Germinal center (tissue), 1 donor: ENCODE results near the gene RAP1GAP.

Experiments used
- DNase-seq: peaks from one replicate; pipeline ENCODE4 v3.0.0; 2012; ENCODE audit warnings: mixed read lengths, low spot score

RAP1GAP gene

DNA sequence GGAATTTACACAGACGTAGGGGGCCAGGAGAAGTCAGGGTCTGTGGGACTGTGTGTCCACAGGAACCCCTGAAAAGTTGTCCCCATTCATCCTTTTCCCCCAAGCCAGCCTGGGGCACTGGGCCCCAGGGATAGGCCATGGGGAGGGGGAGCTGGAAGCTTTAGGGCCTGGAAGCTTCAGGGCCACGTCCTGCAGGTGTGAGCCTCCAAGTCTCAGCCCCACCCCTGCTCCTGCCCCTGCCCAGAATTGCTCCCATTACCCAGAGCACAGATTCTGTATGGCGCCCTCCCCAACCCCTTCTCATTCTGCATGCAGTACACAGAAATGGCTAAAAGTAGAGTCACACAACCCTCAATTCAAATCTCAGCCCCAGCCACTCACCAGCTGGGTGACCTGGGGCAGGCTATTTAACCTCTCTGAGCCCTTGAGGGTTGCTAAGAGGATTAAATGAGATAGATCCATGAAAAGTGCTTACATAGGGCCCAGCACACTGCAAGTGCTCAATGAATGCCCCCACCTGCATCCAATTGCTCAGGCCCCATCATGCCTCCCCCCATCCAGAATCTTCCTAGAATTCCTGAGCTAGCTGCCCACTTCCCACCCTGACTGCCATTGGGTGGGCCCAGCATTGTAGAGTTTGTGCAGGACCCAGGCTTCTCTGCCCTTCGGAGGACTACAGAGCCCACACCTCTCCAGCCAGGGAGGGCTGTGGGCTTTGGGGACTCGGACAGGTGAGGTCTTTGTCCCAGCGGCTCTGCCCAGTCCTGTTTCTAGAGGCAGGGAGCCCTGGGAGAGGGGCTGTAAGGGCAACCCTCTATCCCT, 6.5 kb downstream of the RAP1GAP start:
- no peak for DNase-seq

DNA sequence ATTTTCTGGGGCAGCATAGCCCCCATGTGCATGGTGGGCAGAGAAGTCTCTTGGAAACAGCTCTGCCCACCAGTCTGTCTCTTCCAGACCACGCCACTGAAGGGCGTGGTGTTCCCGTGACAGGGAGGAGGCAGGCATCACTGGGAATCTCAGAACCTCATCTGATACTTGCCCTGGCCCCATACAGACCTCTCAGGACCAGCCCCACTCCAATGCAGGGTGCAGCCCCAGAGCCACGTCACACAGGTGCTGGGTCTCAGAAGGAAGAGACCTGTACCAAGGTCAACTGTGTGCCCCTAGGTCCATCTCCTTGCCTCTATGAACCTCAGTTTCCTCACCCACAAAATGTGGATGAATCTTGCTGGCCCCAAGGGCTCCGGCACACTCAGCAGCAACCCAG, 7.3 kb downstream of the RAP1GAP start:
- no peak for DNase-seq

DNA sequence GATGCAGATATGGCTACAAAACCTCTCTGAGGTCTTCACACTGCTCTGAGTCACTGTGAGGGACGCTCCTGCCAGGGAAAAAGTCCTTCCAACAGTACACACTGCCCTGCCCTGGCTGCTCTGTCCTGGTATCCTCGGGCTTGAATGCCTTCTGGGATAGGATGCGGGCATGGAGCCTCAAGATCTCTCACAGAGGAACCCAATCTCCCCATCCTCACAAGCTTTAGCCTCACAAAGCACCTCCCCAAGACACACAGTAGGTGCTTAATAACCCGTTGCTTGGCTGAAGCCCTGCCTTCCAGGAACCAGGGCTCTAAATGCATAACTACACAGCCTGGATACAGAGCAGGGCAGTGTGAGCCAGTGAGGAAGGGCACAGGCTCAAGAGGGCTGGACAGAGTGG, 9.2 kb downstream of the RAP1GAP start:
- DNase-seq, result no peak

DNA sequence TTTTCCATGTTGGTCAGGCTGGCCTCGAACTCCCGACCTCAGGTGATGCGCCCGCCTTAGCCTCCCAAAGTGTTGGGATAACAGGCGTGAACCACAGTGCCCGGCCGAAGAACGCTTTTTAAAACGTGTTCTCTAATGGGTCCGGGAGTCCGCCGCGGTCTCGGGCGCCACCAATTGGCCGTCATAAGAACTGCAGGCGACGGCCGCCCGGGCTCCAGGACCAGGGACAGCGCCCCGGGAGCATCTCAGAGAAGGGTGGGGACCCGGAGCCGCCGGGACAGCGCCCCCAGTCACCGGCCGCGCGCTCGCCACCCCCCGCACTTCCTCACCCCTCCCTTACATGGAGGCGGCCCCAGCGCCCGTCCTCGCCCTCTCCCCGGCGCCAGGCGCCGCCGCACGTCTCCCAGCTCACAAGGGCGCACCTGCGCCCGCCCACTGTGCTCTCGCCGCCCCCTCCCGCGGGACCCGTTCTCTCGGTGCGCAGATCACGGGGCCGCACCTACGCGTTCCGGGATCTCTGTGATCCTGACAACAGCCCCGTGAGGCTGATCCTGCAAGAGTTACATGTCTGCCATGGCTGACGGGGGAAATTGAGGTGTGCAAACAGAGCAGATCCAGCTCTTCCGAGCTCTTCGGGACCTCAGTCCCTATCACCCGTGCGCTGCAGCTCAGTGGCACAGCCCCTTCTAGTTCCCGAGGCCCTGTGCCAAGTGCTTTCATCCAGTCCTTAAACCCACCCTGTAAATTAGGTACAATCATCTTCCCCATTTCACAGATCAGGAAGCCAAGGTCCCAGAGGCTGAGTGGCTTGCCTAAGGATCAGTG, 9.8 kb downstream of the RAP1GAP start:
- peak; percentile 95 for DNase-seq

DNA sequence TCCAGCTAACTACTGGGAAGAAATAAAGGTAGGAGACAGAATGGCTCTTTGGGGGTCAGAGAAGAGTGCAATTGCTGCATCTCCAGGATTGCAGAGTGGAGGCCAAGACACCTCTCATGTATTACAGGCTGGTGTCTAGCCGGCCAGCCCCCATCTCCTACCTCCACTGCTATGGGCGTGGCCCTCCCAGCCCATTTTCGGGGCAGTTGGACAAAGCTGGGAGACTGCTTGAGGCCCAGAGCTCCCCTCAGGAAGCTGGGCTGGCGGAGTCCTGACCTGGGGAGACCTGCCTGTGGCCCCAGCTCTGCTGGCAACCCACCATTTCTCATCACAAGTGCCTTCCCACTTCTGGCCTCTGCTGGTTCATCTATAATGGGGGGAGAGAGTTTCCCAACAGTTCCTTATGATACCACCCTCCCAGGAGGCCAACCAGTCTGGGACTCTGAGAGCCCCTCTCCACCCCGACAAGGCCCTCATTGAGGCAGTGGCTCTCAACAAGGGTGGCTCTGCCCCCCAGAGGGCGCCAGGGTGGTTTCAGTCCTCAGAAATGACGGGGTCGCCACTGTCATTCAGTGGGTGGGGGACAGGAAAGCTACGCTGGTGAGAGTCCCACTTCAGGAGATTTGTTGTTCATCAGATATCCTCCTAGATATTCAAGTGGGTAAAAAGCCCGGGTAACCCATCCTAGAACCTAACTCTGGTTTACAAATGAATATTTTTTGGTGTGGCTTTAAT, 11.5 kb downstream of the RAP1GAP start:
- no peak for DNase-seq

DNA sequence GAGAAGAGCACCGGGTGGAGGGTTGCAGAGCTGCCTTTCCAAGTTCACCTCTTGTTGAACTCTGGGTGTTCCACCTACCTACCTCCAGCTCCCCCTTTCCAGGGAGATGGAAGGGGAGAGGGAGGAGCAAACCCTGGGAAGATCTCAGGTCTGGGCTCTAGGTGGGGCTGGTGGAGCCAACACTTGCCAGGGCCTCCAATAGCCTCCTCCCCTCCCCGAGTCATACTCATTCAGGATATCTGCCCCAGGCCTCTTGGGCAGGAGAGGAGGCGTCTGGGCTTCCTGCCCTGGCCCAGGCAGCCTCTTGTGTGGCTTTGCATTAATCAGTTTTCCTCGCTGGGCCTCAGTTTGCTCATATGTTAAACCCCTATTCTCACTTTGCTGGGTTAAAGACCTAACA, 13.4 kb downstream of the RAP1GAP start:
- DNase-seq, result no peak

DNA sequence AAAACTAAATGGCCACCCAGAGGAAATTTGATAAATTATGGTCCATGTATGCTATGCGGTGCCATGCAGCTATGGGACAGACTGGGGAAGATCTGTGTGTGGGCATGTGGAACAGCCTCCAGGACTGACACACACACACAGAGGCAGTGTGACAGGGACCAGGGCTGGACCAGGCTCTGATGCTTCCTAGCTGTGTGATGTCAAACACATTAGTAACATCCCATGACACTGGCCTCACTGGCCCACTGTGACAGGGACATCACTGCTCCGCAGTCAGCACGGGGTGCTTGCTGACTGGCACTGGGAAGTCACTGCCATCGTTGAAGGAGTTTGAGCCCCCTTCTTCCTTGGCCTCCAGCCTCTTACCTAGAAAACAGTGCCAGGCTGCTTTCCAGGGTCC, 13.9 kb downstream of the RAP1GAP start:
- DNase-seq, result no peak

DNA sequence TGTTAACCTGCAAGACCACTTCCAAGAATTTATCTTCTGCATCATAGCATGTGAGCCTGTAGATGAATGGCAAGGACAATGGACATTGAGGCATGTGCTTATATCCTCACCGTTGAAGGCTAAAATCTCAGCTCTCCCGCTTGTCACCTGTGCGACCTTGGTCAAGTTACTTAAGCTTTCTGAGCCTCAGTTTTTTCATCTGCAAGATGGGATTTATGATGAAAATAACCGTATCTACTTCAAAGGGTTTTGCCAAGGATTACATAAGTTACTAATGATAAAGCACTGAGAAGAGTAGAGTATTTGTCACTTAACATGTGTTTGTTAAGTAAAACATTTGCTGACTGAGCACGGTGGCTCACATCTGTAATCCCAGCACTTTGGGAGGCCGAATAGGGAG, 14.9 kb downstream of the RAP1GAP start:
- no peak for DNase-seq

DNA sequence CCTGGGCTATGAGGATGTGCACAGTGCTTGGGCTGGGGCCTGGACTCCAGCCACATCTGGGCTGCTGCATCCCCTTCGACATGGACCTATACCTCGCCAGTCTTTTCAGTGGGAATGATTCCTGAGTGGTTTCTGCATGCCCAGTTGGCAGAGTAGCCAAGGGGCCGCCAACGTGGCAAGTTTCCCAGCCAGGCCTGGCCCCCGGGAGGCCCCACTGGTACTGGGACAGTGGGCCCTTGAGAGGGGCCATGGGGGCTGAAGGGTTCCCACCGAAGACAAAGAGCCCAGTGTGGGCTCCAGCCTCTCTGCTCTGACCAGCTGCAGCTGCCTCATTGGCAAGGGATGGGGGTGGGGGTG, 15.4 kb downstream of the RAP1GAP start:
- no peak for DNase-seq

DNA sequence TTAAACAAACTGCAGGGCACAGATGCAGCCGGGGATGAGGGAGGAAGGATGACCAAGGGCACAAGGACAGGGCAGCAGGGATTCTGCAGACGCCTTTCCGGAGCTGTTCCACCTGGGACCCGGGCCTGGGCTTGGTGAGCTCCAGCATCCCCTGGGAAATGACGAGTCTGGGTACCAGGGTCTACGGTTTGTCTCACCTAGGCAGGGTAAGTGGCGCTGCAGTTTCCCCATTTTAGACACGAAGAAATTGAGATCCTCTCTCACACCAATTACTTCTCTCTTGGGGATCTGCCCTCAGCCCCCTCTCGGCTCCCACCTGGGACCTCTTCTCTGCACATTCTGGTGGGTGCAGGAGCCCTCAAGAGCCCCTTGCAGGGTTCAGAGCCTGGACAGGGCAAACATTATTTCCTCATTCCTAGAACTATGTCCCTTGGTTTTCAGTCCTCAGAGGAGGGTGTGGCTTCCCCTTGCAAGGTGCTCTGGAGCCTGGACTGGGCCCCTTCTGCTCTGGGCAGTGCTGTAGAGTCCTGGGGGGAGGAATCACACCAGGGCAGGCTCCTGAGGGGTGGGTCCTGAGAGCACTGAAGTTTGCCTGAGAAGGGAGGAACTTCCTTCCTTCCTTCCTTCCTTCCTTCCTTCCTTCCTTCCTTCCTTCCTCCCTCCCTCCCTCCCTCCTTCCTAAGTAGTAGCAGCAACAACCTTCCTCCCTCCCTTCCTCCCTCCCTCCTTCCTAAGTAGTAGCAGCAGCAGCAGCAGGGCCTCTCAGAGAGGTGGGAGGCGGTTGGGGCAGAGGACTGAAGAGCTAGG, 16.0 kb downstream of the RAP1GAP start:
- DNase-seq, result no peak

DNA sequence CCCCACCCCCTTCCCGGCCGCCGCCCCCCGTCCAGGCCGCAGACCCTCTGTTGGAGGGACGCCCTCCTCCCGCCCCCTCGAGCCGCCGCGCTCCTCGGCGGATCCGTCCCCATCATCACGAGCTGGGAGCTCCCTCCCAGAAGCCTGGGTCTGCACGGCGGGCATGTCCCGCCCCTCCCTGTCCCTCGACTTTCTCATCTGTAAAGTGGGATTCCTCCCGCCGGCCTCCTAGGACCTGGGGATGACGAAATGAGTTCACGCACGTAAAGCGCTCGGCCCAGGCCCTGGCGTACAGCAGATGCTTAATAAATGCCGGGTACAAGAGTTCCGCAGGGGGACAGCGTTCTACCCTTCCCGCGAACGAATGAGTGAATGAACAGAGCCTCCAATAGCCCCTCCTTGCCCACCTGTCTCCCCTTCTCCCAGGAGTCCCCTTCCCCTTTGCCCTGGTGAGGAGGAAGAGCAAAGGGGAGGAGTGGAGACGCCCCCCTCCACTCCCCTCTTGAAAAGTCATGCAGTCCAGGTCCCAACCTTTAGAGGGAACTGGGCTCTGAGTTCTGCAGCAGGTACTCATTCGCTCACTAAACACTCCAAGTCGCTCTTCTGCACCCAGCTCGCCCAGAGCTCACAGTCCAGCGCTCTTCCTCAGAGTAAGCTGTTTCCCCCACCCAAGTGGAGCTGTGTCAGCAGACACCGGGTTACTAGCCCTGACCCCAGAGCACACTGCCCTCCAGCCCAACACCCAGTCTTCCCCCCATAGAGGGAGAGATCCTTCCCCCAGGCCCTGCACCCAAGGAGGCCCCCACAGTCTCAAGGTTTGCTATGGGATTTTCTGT, 16.8 kb downstream of the RAP1GAP start:
- DNase-seq, result no peak

DNA sequence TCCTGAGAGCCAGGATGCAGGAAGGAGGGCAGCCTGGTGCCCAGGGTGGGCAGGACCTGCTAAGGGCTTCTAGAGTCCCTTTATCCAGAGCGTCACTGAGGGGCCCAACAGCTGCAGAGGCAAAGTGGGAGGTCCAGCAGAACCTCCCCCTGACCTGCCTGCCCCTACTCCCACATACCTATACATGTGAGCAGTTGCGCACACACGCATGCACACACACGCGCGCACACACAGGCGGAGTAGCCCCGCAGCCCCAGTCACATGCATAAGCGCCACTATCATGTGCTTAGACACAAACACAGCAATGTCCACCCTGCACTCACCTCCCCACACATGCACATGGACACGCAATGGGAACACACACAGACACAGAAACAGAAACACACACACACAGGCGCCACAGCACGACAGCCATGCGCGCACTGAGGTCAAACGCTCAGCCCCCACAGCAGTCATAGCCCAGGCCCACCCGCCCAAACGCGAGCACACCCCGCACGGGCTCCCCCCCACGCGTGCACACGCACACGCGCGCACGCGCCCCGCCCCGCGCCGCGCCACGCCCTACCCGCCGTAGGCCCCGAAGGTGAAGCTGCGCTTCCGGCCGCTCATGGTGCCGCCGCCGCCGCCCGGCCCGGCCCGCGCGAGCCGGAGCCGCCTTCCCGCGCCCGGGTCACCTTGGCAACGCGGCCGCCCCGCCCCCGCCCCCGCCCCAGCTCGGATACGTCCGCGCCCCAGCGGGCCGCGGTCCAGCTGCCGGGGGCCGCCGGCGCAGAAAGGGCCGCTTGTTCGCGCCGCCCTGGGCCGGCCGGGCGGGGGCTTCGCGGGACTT, 17.7 kb downstream of the RAP1GAP start:
- peak; percentile 35 for DNase-seq

DNA sequence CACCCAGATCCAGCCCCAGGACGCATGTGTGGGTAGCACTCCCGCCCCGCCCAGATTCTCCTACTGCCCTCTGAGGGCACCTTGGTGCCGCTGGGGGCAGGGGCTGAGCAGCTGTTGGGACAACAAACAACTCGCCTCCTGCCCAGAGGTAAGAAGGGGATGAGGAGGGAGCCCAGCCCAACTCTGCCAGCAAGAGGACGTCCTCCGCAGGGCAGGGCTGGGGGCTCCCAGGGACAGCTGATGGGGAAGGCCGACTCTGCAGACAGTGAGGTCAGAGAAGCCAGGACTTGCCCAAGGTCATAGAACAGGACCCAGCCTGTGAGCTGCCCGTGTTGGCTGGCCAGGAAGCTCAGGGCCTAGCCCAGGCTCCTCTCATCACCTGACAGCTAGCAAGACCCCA, 18.8 kb downstream of the RAP1GAP start:
- no peak for DNase-seq

DNA sequence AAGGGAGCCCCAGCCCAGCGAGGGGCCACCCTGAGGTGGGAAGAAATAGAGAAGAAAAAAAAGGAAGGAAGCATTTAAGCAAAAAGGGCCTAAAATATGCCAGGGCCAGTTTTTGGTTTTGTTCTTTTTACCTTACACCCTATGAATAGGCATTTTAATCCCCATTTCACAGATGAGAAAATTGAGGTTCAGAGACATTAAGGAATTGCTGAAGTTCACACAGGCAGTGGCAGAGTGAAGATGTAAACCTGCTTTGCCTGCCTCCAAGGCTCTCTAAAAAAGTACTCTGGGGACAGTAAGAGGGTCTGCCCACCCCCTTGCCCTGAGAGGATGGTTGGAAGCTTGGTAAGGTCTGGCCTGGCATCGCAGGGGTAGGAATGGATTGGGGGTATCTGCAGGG, 19.8 kb downstream of the RAP1GAP start:
- no peak for DNase-seq

DNA sequence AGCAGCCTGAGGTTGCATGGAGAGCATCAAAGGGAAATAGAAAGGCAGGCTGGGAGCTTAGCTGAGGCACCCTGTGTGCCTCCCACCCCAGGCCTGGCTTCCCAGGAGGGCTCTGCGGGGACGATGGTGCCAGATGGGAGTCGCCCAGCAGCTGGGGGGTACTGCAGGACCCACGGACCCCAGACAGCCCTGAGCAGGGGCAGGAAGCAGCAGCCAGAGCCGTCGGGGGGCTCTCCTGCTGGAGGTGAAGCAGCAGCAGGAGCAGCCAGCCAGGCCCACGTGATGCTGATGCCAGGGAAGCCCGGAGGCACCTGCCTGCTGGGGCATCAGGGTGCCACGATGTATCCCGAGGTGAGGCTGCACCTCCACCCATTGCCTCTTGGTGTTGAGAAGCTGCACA, 20.4 kb downstream of the RAP1GAP start:
- no peak for DNase-seq

DNA sequence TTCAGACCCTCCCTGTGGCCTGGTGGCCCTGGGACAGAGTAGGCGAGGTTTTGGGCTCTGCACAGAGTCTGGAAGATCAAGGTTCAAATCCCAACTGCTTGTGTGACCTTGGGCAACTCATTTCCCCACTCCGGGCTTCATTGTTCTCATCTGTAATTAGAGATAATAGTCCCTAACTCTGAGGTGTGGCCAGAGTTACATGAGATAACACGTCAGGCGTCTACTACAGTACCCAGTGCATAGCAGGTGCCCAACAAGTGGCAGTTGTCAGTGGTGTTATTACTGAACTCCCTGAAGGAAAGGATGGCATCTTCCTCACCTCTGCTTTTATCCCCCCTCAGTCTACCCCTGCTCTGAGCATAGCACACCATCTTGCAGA, 20.8 kb downstream of the RAP1GAP start:
- DNase-seq, result no peak

DNA sequence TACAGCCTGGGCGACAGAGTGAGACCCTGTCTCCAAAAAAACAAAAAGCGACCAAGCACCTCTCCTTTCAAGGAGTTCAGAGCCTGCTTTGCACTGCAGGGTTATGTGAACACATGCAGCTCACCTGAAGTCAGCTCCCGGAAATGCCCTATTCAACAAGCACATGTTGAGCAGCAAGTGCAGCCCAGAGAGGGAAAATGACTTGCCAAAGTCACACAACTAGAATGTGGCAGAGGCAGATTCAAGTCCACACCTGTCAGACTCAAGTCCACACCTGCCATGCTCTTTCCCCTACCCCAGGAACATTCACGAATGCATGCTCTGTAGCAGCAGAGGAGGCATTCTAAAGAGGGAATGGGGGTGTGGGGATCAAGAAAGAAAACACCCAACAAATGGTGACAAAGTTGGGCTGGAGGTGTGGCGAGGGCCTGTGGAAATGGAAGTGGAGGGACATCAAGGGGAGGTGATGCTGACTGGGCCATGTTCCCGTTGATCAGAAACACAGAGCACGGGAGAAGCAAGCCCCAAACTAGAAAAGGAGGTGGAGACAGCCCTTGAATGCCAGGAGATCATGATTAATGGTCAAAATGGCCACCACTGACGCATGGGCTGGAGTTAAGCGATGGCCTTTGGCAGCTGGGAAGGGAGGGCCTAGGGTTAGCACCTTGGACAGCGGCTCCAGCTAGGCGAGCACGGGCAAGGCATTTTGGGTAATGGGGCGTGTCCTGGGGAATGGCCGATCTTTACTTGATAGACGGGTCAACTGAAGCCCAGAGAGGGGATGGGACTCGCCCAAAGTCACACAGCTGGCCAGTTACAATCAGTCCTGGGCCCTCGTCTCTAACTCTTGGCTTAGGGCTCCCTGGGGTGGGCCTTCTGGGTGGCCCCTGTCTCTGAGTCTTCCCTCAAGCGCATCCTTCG, 21.5 kb downstream of the RAP1GAP start:
- DNase-seq, result peak; percentile 60

DNA sequence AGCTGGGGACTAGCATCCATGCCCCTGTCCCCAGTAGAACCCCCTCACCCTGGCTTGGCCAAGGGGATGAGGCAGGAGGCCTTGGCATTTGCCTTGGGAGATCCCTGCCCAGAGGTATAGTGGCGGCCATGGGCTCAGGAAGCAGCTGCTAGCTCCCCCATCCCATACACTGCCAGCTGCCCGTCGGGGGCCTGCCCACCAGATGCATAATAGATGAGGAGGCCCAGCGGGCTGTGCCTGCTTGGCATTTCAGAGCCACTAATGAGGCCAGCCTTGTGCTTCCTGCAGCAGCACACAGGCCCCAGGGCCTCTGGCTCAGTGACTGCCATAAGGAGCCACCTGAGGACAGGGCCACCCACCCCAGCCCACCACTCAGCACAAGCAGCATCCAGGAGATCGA, 23.6 kb downstream of the RAP1GAP start:
- DNase-seq, result no peak

DNA sequence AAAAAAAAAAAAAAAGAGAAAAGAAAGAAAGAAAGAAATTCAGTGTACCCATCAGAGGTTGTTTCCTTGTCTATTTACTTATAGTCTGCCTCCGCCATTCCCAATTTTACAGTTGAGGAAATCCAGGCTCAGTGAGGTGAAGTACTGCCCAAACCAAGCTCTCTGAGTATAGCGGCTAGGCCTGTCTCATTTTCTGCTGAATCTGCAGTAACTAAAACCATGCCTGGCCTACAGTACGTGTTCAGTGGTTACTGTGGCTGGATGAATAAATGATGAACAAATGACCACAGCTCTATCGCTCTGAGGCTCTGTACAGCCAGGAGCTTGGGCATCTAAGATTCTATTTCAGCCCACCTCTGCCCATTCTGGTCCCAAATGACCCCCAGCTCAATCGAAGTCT, 24.3 kb downstream of the RAP1GAP start:
- no peak for DNase-seq
